Fibroblast of pulmonary artery (primary cell): ENCODE measurements around the gene C19orf73.

Source experiments
- DNase-seq: peaks from one replicate; pipeline ENCODE4 v3.0.0-alpha.2; 2010; ENCODE audit warnings: low read depth
- H3K4me3 ChIP-seq: replicated peaks from 2 replicates; pipeline ENCODE4 v1.5.1; 2011; ENCODE audit warnings: low read depth, mild to moderate bottlenecking, control low read depth, low read length, moderate library complexity
- TF ChIP-seq, protein P1 (sequence below): IDR thresholded peaks from 2 replicates; pipeline ENCODE4 v1.5.1; 2011; ENCODE audit warnings: mild to moderate bottlenecking, control low read depth, low read length, inconsistent platforms; ENCODE audit errors: missing control alignments

The C19orf73 gene, protein sequence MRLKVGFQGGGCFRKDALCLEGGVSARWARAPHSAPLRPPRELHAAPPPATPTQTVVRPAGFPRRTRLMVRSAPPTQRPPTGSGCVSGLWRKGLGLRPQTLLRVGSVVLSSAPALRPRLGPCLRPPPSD

DNA sequence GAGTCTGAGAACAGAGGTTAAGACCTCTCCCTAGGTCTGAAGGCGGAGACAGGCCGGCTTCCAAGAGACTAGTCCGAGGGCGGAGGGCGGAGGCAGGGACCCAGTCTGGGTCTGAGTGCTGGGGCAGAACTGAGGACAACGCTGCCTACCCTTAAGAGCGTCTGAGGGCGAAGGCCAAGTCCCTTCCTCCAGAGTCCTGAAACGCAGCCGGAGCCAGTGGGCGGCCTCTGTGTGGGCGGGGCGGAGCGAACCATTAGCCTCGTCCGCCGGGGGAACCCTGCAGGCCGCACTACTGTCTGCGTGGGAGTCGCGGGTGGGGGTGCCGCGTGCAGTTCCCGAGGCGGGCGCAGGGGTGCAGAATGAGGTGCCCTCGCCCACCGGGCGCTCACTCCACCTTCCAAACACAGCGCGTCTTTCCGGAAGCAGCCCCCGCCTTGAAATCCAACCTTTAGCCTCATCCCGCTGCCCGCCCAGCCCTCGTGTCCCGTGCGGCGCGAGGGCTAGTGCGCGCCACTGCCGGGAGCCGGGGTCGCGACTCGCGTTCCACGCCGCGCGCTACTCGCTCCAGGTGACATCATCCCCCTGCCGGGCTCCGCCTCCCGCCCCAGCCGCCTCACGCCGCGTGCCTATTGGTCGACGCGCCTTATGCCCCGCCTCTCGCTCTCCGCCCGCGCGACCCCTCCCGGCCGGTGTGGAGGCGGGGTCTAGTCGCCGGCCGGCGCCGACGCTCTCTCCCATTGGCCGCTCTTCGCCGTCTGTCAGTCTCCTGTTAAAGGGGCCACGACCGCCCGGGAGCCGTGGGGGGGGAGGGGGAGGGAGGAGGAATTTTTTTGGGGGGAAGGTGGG is at the start of gene C19orf73:
C19orf73 (minus strand) TSS at position 579 of the 846 bp plus-strand sequence; CDS start at position 458, 121 bp downstream.
- DNase-seq = peak; percentile 95
- H3K4me3 ChIP-seq = peak within 1 kb of the TSS; percentile 69
- TF ChIP-seq, protein P1, sequence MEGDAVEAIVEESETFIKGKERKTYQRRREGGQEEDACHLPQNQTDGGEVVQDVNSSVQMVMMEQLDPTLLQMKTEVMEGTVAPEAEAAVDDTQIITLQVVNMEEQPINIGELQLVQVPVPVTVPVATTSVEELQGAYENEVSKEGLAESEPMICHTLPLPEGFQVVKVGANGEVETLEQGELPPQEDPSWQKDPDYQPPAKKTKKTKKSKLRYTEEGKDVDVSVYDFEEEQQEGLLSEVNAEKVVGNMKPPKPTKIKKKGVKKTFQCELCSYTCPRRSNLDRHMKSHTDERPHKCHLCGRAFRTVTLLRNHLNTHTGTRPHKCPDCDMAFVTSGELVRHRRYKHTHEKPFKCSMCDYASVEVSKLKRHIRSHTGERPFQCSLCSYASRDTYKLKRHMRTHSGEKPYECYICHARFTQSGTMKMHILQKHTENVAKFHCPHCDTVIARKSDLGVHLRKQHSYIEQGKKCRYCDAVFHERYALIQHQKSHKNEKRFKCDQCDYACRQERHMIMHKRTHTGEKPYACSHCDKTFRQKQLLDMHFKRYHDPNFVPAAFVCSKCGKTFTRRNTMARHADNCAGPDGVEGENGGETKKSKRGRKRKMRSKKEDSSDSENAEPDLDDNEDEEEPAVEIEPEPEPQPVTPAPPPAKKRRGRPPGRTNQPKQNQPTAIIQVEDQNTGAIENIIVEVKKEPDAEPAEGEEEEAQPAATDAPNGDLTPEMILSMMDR = no peak

DNA sequence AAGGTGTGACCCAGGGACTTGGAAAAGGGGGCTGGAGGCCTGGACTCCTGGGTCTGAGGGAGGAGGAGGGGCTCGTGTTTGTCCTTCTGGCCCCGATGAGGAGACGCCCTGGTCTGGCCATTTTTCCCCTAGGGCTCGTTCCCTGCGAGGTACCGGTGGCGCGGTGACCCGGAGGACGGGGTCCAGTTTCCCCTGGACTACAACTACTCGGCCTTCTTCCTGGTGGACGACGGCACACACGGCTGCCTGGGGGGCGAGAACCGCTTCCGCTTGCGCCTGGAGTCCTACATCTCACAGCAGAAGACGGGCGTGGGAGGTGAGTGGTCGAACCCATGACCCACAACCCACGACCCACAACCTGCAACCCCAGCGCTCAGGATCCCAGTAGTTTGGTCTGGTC is 49.5 kb upstream of the C19orf73 start:
- TF ChIP-seq, protein P1 = no peak
- DNase-seq = no peak
- H3K4me3 ChIP-seq = no peak overlapping the region

DNA sequence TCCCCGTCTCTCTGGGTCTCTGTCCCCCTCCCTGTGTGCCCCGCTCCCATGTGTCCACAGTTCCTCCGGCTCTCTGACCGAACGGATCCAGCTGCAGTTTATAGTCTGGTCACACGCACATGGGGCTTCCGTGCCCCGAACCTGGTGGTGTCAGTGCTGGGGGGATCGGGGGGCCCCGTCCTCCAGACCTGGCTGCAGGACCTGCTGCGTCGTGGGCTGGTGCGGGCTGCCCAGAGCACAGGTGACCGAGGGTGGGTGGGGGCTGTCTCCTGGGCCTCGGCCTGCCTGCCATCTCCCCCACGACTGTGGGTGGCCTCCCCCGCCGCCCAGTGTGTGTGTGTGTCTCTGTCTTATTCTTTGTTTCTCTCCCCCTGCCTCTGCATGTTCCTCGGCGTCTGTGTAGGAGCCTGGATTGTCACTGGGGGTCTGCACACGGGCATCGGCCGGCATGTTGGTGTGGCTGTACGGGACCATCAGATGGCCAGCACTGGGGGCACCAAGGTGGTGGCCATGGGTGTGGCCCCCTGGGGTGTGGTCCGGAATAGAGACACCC is 49.0 kb upstream of the C19orf73 start:
- H3K4me3 ChIP-seq = no peak overlapping the region
- DNase-seq = no peak
- TF ChIP-seq, protein P1 = no peak

DNA sequence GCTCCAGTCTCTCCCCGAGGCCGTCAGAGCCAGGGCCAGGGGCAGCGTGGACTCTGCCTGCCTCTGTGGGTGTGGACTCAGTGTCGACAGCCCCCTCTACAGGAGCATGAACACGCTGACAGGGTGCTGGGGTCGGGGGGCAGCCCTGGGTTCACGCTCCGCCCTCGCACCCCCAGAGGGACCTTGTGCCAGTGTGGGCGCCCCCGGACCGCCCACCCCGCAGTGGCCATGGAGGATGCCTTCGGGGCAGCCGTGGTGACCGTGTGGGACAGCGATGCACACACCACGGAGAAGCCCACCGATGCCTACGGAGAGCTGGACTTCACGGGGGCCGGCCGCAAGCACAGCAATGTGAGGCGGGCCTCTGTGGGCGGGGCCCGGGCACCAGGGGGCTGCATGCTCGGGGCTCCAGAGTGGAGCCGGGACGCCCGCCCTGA is 46.9 kb upstream of the C19orf73 start:
- H3K4me3 ChIP-seq = no peak overlapping the region
- TF ChIP-seq, protein P1 = no peak
- DNase-seq = no peak

DNA sequence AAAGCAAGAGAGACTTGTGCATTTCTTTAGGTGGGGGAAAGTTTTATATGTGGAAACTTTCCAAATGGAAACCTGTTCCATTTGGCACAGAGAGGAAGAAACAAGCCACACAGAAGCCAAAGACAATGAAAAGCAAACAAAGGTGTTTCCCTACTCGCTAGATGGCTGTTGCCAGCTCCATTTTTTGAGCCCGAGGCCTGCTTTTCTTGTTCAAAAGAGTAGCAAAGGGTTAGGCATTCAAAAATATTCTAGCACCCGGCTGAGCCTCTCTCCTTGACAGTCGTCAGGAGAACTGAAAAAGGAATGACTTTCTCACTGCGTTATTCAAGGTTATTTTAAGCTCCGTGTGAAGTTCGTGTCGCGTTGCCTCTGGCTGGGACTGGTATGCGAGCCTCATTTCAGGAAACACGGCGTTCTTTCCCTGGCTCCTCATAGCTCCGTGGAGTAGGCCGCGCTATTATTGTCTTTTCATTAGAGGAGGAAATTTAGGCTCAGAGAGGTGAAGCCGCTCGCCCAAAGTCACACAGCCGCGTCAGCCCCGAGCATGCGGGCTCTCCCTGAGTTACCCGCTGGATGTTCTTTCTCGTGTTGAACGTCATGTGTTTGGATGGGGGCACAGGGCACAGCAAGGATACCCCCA is 46.3 kb upstream of the C19orf73 start:
- TF ChIP-seq, protein P1 = no peak
- DNase-seq = no peak

DNA sequence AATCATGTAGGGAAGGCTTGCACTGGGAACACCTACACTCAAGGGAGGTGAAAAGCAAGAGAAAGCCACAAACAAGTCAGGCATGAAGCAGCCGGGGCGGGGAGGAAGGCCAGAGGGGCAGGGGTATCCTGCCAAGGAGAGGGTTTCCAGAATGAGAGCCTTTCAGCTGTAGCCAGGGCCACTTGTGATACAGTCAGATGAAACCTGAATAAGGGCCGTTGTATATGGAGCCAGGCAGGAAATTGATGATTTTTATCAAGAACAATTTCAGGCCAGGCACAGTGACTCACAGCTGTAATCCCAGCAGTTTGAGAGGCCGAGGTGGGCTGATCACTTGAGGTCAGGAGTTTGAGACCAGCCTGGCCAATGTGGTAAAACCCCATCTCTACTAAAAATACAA is 43.0 kb upstream of the C19orf73 start:
- no peak overlapping the region for H3K4me3 ChIP-seq
- TF ChIP-seq, protein P1 = no peak
- no peak for DNase-seq

More for the DNA sequence above, 46.3 kb upstream of the C19orf73 start:
- H3K4me3 ChIP-seq = no peak overlapping the region
